22Rv1 (cell line): Measurements from ENCODE around the gene ATXN1.

ENCODE experiments used
- ZFX ChIP-seq: fragments of 450-650 bp; IDR thresholded peaks from 2 replicates; pipeline ENCODE4 v1.6.1; 2017; ENCODE audit warnings: antibody characterized with exemption, borderline replicate concordance
- TF ChIP-seq, protein P1 (sequence below): fragments of 450-650 bp; IDR thresholded peaks from 2 replicates; pipeline ENCODE4 v1.5.1; 2017; ENCODE audit warnings: mild to moderate bottlenecking

GRCh38 chr6:16336911-16337294 lies 424.4 kb downstream of the ATXN1 start:
- TF ChIP-seq, protein P1, sequence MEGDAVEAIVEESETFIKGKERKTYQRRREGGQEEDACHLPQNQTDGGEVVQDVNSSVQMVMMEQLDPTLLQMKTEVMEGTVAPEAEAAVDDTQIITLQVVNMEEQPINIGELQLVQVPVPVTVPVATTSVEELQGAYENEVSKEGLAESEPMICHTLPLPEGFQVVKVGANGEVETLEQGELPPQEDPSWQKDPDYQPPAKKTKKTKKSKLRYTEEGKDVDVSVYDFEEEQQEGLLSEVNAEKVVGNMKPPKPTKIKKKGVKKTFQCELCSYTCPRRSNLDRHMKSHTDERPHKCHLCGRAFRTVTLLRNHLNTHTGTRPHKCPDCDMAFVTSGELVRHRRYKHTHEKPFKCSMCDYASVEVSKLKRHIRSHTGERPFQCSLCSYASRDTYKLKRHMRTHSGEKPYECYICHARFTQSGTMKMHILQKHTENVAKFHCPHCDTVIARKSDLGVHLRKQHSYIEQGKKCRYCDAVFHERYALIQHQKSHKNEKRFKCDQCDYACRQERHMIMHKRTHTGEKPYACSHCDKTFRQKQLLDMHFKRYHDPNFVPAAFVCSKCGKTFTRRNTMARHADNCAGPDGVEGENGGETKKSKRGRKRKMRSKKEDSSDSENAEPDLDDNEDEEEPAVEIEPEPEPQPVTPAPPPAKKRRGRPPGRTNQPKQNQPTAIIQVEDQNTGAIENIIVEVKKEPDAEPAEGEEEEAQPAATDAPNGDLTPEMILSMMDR, result no peak
- no peak for TF ChIP-seq ZFX
